GM21390 (cell line): ENCODE data around the gene PRPH.
"Not testable (repeated sequence)": the region's sequence is repeated elsewhere in the genome, so short reads cannot be mapped to it uniquely, and the experiment has no call there.

ENCODE experiments used
- ATAC-seq: cut with Tn5 transposase; IDR thresholded peaks from one replicate; pipeline ENCODE4 v1.9.1; 2021; ENCODE audit not compliant: unreplicated experiment

PRPH gene

GRCh38 chr12:49295082-49295936 is at the start of gene PRPH:
PRPH (plus strand) TSS chr12:49295147; CDS start chr12:49295201, 54 bp downstream.
- ATAC-seq: no peak

- ATAC-seq: no peak
Measured at GRCh38 chr12:49251357-49251756, 43.6 kb upstream of the PRPH start.

GRCh38 chr12:49253033-49253623 is 41.8 kb upstream of the PRPH start:
- no peak for ATAC-seq

GRCh38 chr12:49255456-49255855 is 39.5 kb upstream of the PRPH start:
- ATAC-seq: not testable (repeated sequence)

- no peak for ATAC-seq
Measured at GRCh38 chr12:49255857-49256637, 38.9 kb upstream of the PRPH start.

- not testable (repeated sequence) for ATAC-seq
Measured at GRCh38 chr12:49257508-49258184, 37.3 kb upstream of the PRPH start.

- ATAC-seq: no peak
Measured at GRCh38 chr12:49259452-49259851, 35.5 kb upstream of the PRPH start.

GRCh38 chr12:49260166-49260565 is 34.8 kb upstream of the PRPH start:
- no peak for ATAC-seq

- ATAC-seq: no peak
Measured at GRCh38 chr12:49260571-49261363, 34.2 kb upstream of the PRPH start.

GRCh38 chr12:49261721-49262120 is 33.2 kb upstream of the PRPH start:
- no peak for ATAC-seq

GRCh38 chr12:49263400-49263763 is 31.6 kb upstream of the PRPH start:
- ATAC-seq: no peak

- ATAC-seq: peak; percentile 26
Measured at GRCh38 chr12:49264466-49264872, 30.5 kb upstream of the PRPH start.

GRCh38 chr12:49264873-49265792 is 29.8 kb upstream of the PRPH start, which contains the start of gene TUBA1C:
TUBA1C (plus strand) TSS chr12:49265082; CDS start chr12:49265182, 100 bp downstream.
- ATAC-seq: peak; percentile 84

- not testable (repeated sequence) for ATAC-seq
Measured at GRCh38 chr12:49269191-49269590, 25.8 kb upstream of the PRPH start.

GRCh38 chr12:49272790-49273725 is 21.9 kb upstream of the PRPH start:
- ATAC-seq: no peak

- no peak for ATAC-seq
Measured at GRCh38 chr12:49273726-49274395, 21.1 kb upstream of the PRPH start.

GRCh38 chr12:49274396-49275069 is 20.4 kb upstream of the PRPH start:
- ATAC-seq: no peak
